Suprapubic skin (tissue), 4 donors: ENCODE data around the gene BRCA2. TPM values are rescaled to one million over a fixed set of nuclear protein-coding genes. Genes with fewer than 3 reads are reported as not detected.
"Not testable (repeated sequence)": the region's sequence is repeated elsewhere in the genome, so short reads cannot be mapped to it uniquely, and the experiment has no call there.

ENCODE experiments used
- DNase-seq, 2 donors: peaks; one replicate each; pipeline ENCODE4 v3.0.0-alpha.2; 2019; ENCODE audit warnings: low spot score in 2 of 2
- H3K27ac ChIP-seq: fragments of 200-600 bp; sonication (generic); one replicate; pipeline ENCODE4 v1.5.1; 2019
- H3K27me3 ChIP-seq: fragments of 200-600 bp; sonication (generic); one replicate; pipeline ENCODE4 v1.5.1; 2019
- H3K36me3 ChIP-seq: fragments of 200-600 bp; sonication (generic); one replicate; pipeline ENCODE4 v1.5.1; 2019
- H3K4me1 ChIP-seq: fragments of 200-600 bp; sonication (generic); one replicate; pipeline ENCODE4 v1.5.1; 2019
- H3K4me3 ChIP-seq: fragments of 200-600 bp; sonication (generic); one replicate; pipeline ENCODE4 v1.5.1; 2019; ENCODE audit warnings: mild to moderate bottlenecking
- H3K9me3 ChIP-seq: fragments of 200-600 bp; sonication (generic); one replicate; pipeline ENCODE4 v1.5.1; 2019
- CTCF ChIP-seq, 2 donors: fragments of 200-600 bp in 1 of 2; fragments of 450-650 bp in 1 of 2; sonication (generic) in 1 of 2; IDR thresholded peaks; one replicate each; pipeline ENCODE4 v1.5.1; 2016 to 2019; ENCODE audit warnings: antibody characterized with exemption in 2 of 2, mild to moderate bottlenecking in 1 of 2, moderate library complexity in 1 of 2
- EP300 ChIP-seq: sonication (generic); formaldehyde crosslinking; IDR thresholded peaks from one replicate; pipeline ENCODE4 v1.6.1; 2017; ENCODE audit warnings: antibody characterized with exemption
- POLR2A ChIP-seq, 2 donors: fragments of 450-650 bp; IDR thresholded peaks; one replicate each; pipeline ENCODE4 v1.6.1; 2017; ENCODE audit warnings: antibody characterized with exemption in 2 of 2, mild to moderate bottlenecking in 2 of 2, moderate library complexity in 2 of 2
- POLR2AphosphoS5 ChIP-seq, 3 donors: sonication (generic); formaldehyde crosslinking; IDR thresholded peaks; one replicate each; pipeline ENCODE4 v1.6.1; 2017; ENCODE audit warnings: antibody characterized with exemption in 3 of 3
- WGBS: methylation state at CpG from one replicate; pipeline ENCODE4 v1.1.5; 2018; 5-methylcytosine and 5-hydroxymethylcytosine counted together
- total RNA-seq, 4 donors: library from RNA; depleted of rRNA; stranded (reverse); fragments of >200 nt; gene quantifications; one replicate each; pipeline ENCODE4 v1.1.0, GENCODE V29; 2016

The BRCA2 gene
- total RNA-seq, 4 donors from 2014 or later: 1.5 to 5.6 (median 2.0) TPM

GRCh38 chr13:32317716-32318465 lies 2.6 kb downstream of the BRCA2 start:
- no peaks in the 10 kb centered on the region for H3K27me3 ChIP-seq
- no peaks in the 10 kb centered on the region for H3K9me3 ChIP-seq
- no peak overlapping the region for H3K4me3 ChIP-seq
- H3K4me1 ChIP-seq: peaks cover 18% of the 10 kb centered on the region
- H3K27ac ChIP-seq: no peak overlapping the region
- TF ChIP-seq EP300: no peak
- no peak for TF ChIP-seq POLR2AphosphoS5 (IDR thresholded peaks at IDR 0.05)
- no peak for DNase-seq
- 86% methylated on average over 2 of the region's 2 CpGs for WGBS
- no peaks in the 10 kb centered on the region for H3K36me3 ChIP-seq

GRCh38 chr13:32320528-32320927 lies 5.2 kb downstream of the BRCA2 start:
- H3K36me3 ChIP-seq: no peaks in the 10 kb centered on the region
- WGBS: 90% methylated on average over 4 of the region's 4 CpGs
- H3K4me3 ChIP-seq: no peak overlapping the region
- peaks cover 11% of the 10 kb centered on the region for H3K4me1 ChIP-seq
- no peak for TF ChIP-seq CTCF (IDR thresholded peaks at IDR 0.05)
- TF ChIP-seq EP300: no peak
- TF ChIP-seq POLR2AphosphoS5 (IDR thresholded peaks at IDR 0.05): no peak
- no peak for TF ChIP-seq POLR2A (IDR thresholded peaks at IDR 0.05)
- no peak for DNase-seq
- H3K9me3 ChIP-seq: no peaks in the 10 kb centered on the region
- no peaks in the 10 kb centered on the region for H3K27me3 ChIP-seq
- no peak overlapping the region for H3K27ac ChIP-seq

- no peak for TF ChIP-seq POLR2A (IDR thresholded peaks at IDR 0.05)
- no peak for TF ChIP-seq EP300
- DNase-seq: no peak
- Histone ChIP-seq H3K36me3 (no peaks in the 10 kb centered on the region), H3K27ac (no peak overlapping the region), H3K9me3 (no peaks in the 10 kb centered on the region), H3K27me3 (no peaks in the 10 kb centered on the region), H3K4me1 (no peaks in the 10 kb centered on the region), H3K4me3 (no peak overlapping the region)
These were observed 8.6 kb downstream of the BRCA2 start for GRCh38 chr13:32323912-32324311.

GRCh38 chr13:32330441-32330840 lies 15.1 kb downstream of the BRCA2 start:
- Histone ChIP-seq H3K4me3 (no peak overlapping the region), H3K27me3 (no peaks in the 10 kb centered on the region), H3K4me1 (no peaks in the 10 kb centered on the region), H3K36me3 (no peaks in the 10 kb centered on the region), H3K9me3 (no peaks in the 10 kb centered on the region), H3K27ac (no peak overlapping the region)
- TF ChIP-seq EP300 (no peak), CTCF (IDR thresholded peaks at IDR 0.05) (no peak), POLR2AphosphoS5 (IDR thresholded peaks at IDR 0.05) (no peak), POLR2A (IDR thresholded peaks at IDR 0.05) (no peak)
- no peak for DNase-seq
- WGBS: 88% methylated on average over 2 of the region's 2 CpGs

GRCh38 chr13:32334671-32335070 lies 19.4 kb downstream of the BRCA2 start:
- H3K9me3 ChIP-seq: no peaks in the 10 kb centered on the region
- no peak for DNase-seq

GRCh38 chr13:32340914-32341313 lies 25.6 kb downstream of the BRCA2 start:
- H3K27ac ChIP-seq: no peak overlapping the region
- H3K27me3 ChIP-seq: no peaks in the 10 kb centered on the region
- H3K9me3 ChIP-seq: no peaks in the 10 kb centered on the region
- DNase-seq: no peak
- WGBS: 91% methylated on average over 3 of the region's 3 CpGs
- no peaks in the 10 kb centered on the region for H3K36me3 ChIP-seq
- H3K4me1 ChIP-seq: no peaks in the 10 kb centered on the region
- H3K4me3 ChIP-seq: no peak overlapping the region
- no peak for TF ChIP-seq EP300

More at GRCh38 chr13:32334671-32335070, 19.4 kb downstream of the BRCA2 start:
- TF ChIP-seq CTCF (IDR thresholded peaks at IDR 0.05) (no peak), POLR2AphosphoS5 (IDR thresholded peaks at IDR 0.05) (no peak), POLR2A (IDR thresholded peaks at IDR 0.05) (no peak), EP300 (no peak)
- no peak overlapping the region for H3K4me3 ChIP-seq
- H3K27me3 ChIP-seq: no peaks in the 10 kb centered on the region
- 76% methylated on average over 2 of the region's 2 CpGs for WGBS
- no peaks in the 10 kb centered on the region for H3K4me1 ChIP-seq
- no peak overlapping the region for H3K27ac ChIP-seq
- no peaks in the 10 kb centered on the region for H3K36me3 ChIP-seq

GRCh38 chr13:32347651-32348050 lies 32.3 kb downstream of the BRCA2 start:
- no peaks in the 10 kb centered on the region for H3K4me1 ChIP-seq
- H3K4me3 ChIP-seq: no peak overlapping the region
- WGBS: 88% methylated on average over 1 of the region's 1 CpG
- no peak overlapping the region for H3K27ac ChIP-seq
- no peak for DNase-seq
- TF ChIP-seq EP300 (no peak), CTCF (IDR thresholded peaks at IDR 0.05) (no peak), POLR2AphosphoS5 (IDR thresholded peaks at IDR 0.05) (no peak), POLR2A (IDR thresholded peaks at IDR 0.05) (no peak)
- H3K27me3 ChIP-seq: no peaks in the 10 kb centered on the region
- no peaks in the 10 kb centered on the region for H3K36me3 ChIP-seq
- H3K9me3 ChIP-seq: no peaks in the 10 kb centered on the region

GRCh38 chr13:32350839-32351441 lies 35.6 kb downstream of the BRCA2 start:
- H3K4me1 ChIP-seq, H3K4me3 ChIP-seq, H3K27ac ChIP-seq, H3K9me3 ChIP-seq, H3K36me3 ChIP-seq, DNase-seq, H3K27me3 ChIP-seq: not testable (repeated sequence)
- WGBS: 97% methylated on average over 15 of the region's 15 CpGs
